Endometrium (tissue), 2 donors: ENCODE measurements around the gene MOK.

Experiments used
- FAIRE-seq: peaks from 2 replicates; lab custom pipeline; 2012; peaks lifted over from hg19 to GRCh38; lab: Jason Lieb, UNC
- donor health status: control.
- donor health status: control.

MOK gene

GRCh38 chr14:102180248-102180998 is 124.5 kb downstream of the MOK start:
- FAIRE-seq = no peak
